Measurements from ENCODE around the gene CHRM4.
A peak's percentile ranks its signal among the peaks of the same experiment; 100 is the strongest.

Gene CHRM4

GRCh38 chr11:46346886-46347636 is 44.5 kb downstream of the CHRM4 start, which contains the start of gene DGKZ:
Gene DGKZ (plus strand): TSS chr11:46347463. CDS start chr11:46347660, 197 bp downstream.
- DNase-seq: peak; percentile 76 to 79

GRCh38 chr11:46345881-46346484 is 45.6 kb downstream of the CHRM4 start:
- no peak for DNase-seq

GRCh38 chr11:46345131-46345597 is 46.4 kb downstream of the CHRM4 start:
- peak in 1 of 2 experiments; percentile 70 for DNase-seq

- no peak for DNase-seq
These were observed 48.1 kb downstream of the CHRM4 start for GRCh38 chr11:46343520-46343919.

- no peak for DNase-seq
These were observed 49.3 kb downstream of the CHRM4 start for GRCh38 chr11:46342239-46342638.

- DNase-seq: no peak
These were observed 50.1 kb downstream of the CHRM4 start for GRCh38 chr11:46341454-46341853.

- no peak for DNase-seq
These were observed 51.8 kb downstream of the CHRM4 start for GRCh38 chr11:46339816-46340215.

- peak in 1 of 2 experiments; percentile 27 for DNase-seq
These were observed 52.4 kb downstream of the CHRM4 start for GRCh38 chr11:46338988-46339666.

GRCh38 chr11:46338636-46338987 is 53.0 kb downstream of the CHRM4 start:
- no peak for DNase-seq

- no peak for DNase-seq
These were observed 53.8 kb downstream of the CHRM4 start for GRCh38 chr11:46337626-46338345.

GRCh38 chr11:46336563-46337180 is 54.9 kb downstream of the CHRM4 start:
- no peak for DNase-seq

GRCh38 chr11:46335890-46336562 is 55.5 kb downstream of the CHRM4 start:
- no peak for DNase-seq

- DNase-seq: no peak
These were observed 56.3 kb downstream of the CHRM4 start for GRCh38 chr11:46335271-46335670.

- DNase-seq: no peak
These were observed 57.4 kb downstream of the CHRM4 start for GRCh38 chr11:46334211-46334610.
